KMS-11 (cell line): ENCODE results near the gene SCARF2.

Source experiments
- H2AFZ ChIP-seq: fragments of 200-600 bp; sonication (generic); 2 replicates; pipeline ENCODE4 v1.6.1; 2016; ENCODE audit warnings: antibody characterized with exemption, mixed run types, low read depth
- H3K27ac ChIP-seq: fragments of 200-600 bp; sonication (generic); 2 replicates; pipeline ENCODE4 v1.6.1; 2016; ENCODE audit warnings: mild to moderate bottlenecking, mixed run types
- H3K27me3 ChIP-seq: fragments of 200-600 bp; sonication (generic); 2 replicates; pipeline ENCODE4 v1.6.1; 2017; ENCODE audit warnings: mild to moderate bottlenecking, low read depth, mixed run types, moderate library complexity; ENCODE audit not compliant: insufficient read depth
- H3K36me3 ChIP-seq: fragments of 200-600 bp; sonication (generic); 2 replicates; pipeline ENCODE4 v1.6.1; 2017; ENCODE audit warnings: mild to moderate bottlenecking, mixed run types; ENCODE audit not compliant: insufficient read depth
- H3K4me1 ChIP-seq: fragments of 200-600 bp; sonication (generic); 2 replicates; pipeline ENCODE4 v1.6.1; 2016; ENCODE audit warnings: mild to moderate bottlenecking, low read depth, mixed run types; ENCODE audit not compliant: poor library complexity, severe bottlenecking
- H3K4me2 ChIP-seq: fragments of 200-600 bp; sonication (generic); 2 replicates; pipeline ENCODE4 v1.7.0; 2016; ENCODE audit warnings: mild to moderate bottlenecking, mixed run types
- H3K4me3 ChIP-seq: fragments of 200-600 bp; sonication (generic); IDR thresholded peaks from 2 replicates; pipeline ENCODE4 v1.6.1; 2017; ENCODE audit warnings: low read depth, low read length, mixed read lengths; ENCODE audit not compliant: insufficient read depth
- H3K79me2 ChIP-seq: fragments of 200-600 bp; sonication (generic); 2 replicates; pipeline ENCODE4 v1.6.1; 2016; ENCODE audit warnings: low read depth, mixed run types; ENCODE audit not compliant: insufficient read depth
- H3K9ac ChIP-seq: fragments of 200-600 bp; sonication (generic); 2 replicates; pipeline ENCODE4 v1.6.1; 2016; ENCODE audit warnings: mild to moderate bottlenecking, mixed run types
- H4K20me1 ChIP-seq: fragments of 200-600 bp; sonication (generic); 2 replicates; pipeline ENCODE4 v1.6.1; 2016; ENCODE audit warnings: mild to moderate bottlenecking, mixed run types; ENCODE audit not compliant: insufficient read depth
- TF ChIP-seq, protein P1 (sequence below): fragments of 200-600 bp; sonication (generic); conservative IDR thresholded peaks from 2 replicates; pipeline ENCODE4 v1.6.1; 2017; ENCODE audit warnings: low read depth, mild to moderate bottlenecking, antibody characterized with exemption, low read length, moderate library complexity, mixed read lengths

Gene SCARF2

GRCh38 chr22:20426259-20426615 is 11.4 kb downstream of the SCARF2 start:
- H3K36me3 ChIP-seq = no peaks in the 10 kb centered on the region
- H2AFZ ChIP-seq = no peak overlapping the region
- H3K27me3 ChIP-seq = no peaks in the 10 kb centered on the region
- H3K4me1 ChIP-seq = no peaks in the 10 kb centered on the region
- H3K27ac ChIP-seq = no peak overlapping the region
- no peak overlapping the region for H3K4me2 ChIP-seq
- no peaks in the 10 kb centered on the region for H3K79me2 ChIP-seq
- no peak overlapping the region for H3K9ac ChIP-seq
- TF ChIP-seq, protein P1, sequence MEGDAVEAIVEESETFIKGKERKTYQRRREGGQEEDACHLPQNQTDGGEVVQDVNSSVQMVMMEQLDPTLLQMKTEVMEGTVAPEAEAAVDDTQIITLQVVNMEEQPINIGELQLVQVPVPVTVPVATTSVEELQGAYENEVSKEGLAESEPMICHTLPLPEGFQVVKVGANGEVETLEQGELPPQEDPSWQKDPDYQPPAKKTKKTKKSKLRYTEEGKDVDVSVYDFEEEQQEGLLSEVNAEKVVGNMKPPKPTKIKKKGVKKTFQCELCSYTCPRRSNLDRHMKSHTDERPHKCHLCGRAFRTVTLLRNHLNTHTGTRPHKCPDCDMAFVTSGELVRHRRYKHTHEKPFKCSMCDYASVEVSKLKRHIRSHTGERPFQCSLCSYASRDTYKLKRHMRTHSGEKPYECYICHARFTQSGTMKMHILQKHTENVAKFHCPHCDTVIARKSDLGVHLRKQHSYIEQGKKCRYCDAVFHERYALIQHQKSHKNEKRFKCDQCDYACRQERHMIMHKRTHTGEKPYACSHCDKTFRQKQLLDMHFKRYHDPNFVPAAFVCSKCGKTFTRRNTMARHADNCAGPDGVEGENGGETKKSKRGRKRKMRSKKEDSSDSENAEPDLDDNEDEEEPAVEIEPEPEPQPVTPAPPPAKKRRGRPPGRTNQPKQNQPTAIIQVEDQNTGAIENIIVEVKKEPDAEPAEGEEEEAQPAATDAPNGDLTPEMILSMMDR = no peak
- H3K4me3 ChIP-seq = no peak overlapping the region
- H4K20me1 ChIP-seq = no peaks in the 10 kb centered on the region

- TF ChIP-seq, protein P1 = no peak
- no peaks in the 10 kb centered on the region for H3K36me3 ChIP-seq
These were observed 11.9 kb downstream of the SCARF2 start for GRCh38 chr22:20425566-20426258.

DNA sequence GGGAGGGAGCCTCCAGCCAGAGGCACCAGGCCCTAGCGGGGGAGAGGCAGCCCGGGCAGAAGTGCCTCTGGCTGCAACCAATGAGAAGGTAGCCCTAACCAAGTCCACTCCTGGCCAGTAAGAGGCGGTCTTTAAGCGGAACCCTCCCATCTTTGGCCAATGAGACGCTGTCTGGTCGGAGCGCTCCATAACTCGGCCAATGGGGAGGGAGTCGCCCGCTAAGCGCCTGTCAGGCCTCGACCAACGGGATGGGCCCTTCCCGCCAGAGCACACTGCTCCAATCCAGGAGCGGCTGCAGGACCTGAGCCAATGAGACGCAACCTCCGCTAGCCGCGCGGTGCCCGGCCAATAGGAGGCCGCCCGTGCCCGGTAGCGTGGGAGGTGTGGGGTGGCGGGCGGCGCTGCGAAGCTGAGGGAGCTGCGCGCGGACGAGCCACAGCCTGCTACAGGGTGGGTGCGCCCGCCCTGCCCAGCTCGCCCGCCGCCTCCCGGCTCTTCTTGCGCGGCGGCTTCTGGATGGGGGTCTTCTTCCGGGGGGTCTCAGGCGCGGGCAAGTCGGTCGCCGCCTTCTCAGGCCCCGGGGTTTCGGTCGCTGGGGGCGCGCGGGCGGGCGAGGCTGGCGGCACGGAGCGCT is 12.6 kb downstream of the SCARF2 start:
- Histone ChIP-seq H3K27ac (no peak overlapping the region), H3K36me3 (no peaks in the 10 kb centered on the region), H3K27me3 (no peaks in the 10 kb centered on the region), H3K4me2 (no peak overlapping the region), H2AFZ (no peak overlapping the region), H3K4me1 (no peaks in the 10 kb centered on the region), H4K20me1 (no peaks in the 10 kb centered on the region), H3K4me3 (no peak overlapping the region), H3K79me2 (no peaks in the 10 kb centered on the region), H3K9ac (no peak overlapping the region)
- TF ChIP-seq, protein P1 = no peak

More at GRCh38 chr22:20425566-20426258, 11.9 kb downstream of the SCARF2 start:
- no peaks in the 10 kb centered on the region for H3K4me1 ChIP-seq
- H3K4me2 ChIP-seq = no peak overlapping the region
- H3K79me2 ChIP-seq = no peaks in the 10 kb centered on the region
- H2AFZ ChIP-seq = no peak overlapping the region
- H3K4me3 ChIP-seq = no peak overlapping the region
- no peaks in the 10 kb centered on the region for H3K27me3 ChIP-seq
- no peak overlapping the region for H3K9ac ChIP-seq
- no peaks in the 10 kb centered on the region for H4K20me1 ChIP-seq
- H3K27ac ChIP-seq = no peak overlapping the region

DNA sequence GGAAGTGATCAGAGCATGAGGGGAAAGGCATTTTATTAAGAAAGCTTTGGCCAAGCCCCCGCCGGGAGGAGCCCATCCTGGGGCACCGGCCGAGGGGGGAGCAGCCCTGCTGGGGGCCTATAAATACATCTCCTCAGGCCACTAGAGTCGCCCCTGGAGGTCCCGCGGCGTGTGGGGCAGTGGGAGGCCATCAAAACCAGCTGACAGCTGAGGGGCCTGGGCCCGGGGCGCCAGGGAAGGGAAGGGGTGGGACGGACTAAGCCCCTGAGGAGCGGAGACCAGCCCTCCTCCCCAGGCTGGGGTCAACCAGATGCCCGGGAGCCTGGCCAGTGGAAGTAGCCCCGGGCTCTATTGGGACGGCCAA is 13.1 kb downstream of the SCARF2 start:
- Histone ChIP-seq H3K9ac (no peak overlapping the region), H3K4me3 (no peak overlapping the region), H3K27me3 (no peaks in the 10 kb centered on the region), H4K20me1 (no peaks in the 10 kb centered on the region), H3K79me2 (no peaks in the 10 kb centered on the region), H3K36me3 (no peaks in the 10 kb centered on the region), H3K4me1 (no peaks in the 10 kb centered on the region), H2AFZ (no peak overlapping the region), H3K4me2 (no peak overlapping the region), H3K27ac (no peak overlapping the region)
- TF ChIP-seq, protein P1 = no peak
